Measurements from ENCODE around the gene KBTBD3.
"Not testable (repeated sequence)": the region's sequence is repeated elsewhere in the genome, so short reads cannot be mapped to it uniquely, and the experiment has no call there.

Gene KBTBD3

GRCh38 chr11:106031202-106031810, 45.8 kb downstream of the KBTBD3 start:
- no peak overlapping the region for H3K4me3 Mint-ChIP-seq
- H3K27ac Mint-ChIP-seq = no peak overlapping the region
- peaks cover 58% of the 10 kb centered on the region for H3K27me3 Mint-ChIP-seq
- peaks cover 3% of the 10 kb centered on the region for H3K9me3 Mint-ChIP-seq
- H3K4me1 Mint-ChIP-seq (ENCODE audit: low read depth) = no peaks in the 10 kb centered on the region
- no peaks in the 10 kb centered on the region for H3K36me3 Mint-ChIP-seq (ENCODE audit: low read depth)

DNA sequence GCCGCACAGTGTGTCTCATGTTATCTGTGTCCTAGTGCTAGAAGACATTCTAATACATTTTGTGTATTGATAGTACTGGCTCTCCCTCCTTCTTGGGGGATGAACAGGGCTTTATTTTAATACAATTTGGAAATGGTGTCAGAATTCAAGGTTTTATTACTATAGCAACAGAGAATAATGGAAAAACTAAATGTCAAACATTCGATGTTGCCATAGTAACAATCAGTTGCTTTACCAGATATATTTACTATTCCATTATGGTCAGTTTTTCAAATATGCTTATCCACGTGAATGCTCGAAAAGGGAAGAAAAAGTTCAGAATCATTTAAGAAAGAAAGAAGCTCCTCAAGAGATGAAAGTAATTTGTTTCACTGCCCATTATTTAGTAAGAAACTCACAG, 46.5 kb downstream of the KBTBD3 start:
- peaks cover 57% of the 10 kb centered on the region for H3K27me3 Mint-ChIP-seq
- H3K4me1 Mint-ChIP-seq (ENCODE audit: low read depth) = no peaks in the 10 kb centered on the region
- peaks cover 3% of the 10 kb centered on the region for H3K9me3 Mint-ChIP-seq
- H3K36me3 Mint-ChIP-seq (ENCODE audit: low read depth) = no peaks in the 10 kb centered on the region
- H3K27ac Mint-ChIP-seq = no peak overlapping the region
- no peak overlapping the region for H3K4me3 Mint-ChIP-seq

- Mint-ChIP-seq H3K4me3 (peak overlapping the region; percentile 91), H3K27me3 (peaks cover 17% of the 10 kb centered on the region)
Observed at GRCh38 chr11:106022795-106023275, 54.3 kb downstream of the KBTBD3 start.

GRCh38 chr11:106021967-106022794, 55.0 kb downstream of the KBTBD3 start, which contains the start of gene MSANTD4:
Gene MSANTD4 (minus strand): TSS chr11:106022240. CDS start chr11:106010917, 11,323 bp downstream.
- H3K4me3 Mint-ChIP-seq = peak within 1 kb of the TSS; percentile 91
- peaks cover 46% of the 10 kb centered on the region for H3K4me1 Mint-ChIP-seq (ENCODE audit: low read depth)
- peak within 1 kb of the TSS; percentile 88 for H3K27ac Mint-ChIP-seq
- H3K27me3 Mint-ChIP-seq = peaks cover 12% of the 10 kb centered on the region
- peaks cover 4% of the 10 kb centered on the region for H3K9me3 Mint-ChIP-seq
- peaks cover 27% of the 10 kb centered on the region for H3K36me3 Mint-ChIP-seq (ENCODE audit: low read depth)

More at GRCh38 chr11:106022795-106023275, 54.3 kb downstream of the KBTBD3 start:
- Mint-ChIP-seq H3K36me3 (ENCODE audit: low read depth) (peaks cover 27% of the 10 kb centered on the region), H3K9me3 (peaks cover 4% of the 10 kb centered on the region), H3K4me1 (ENCODE audit: low read depth) (peaks cover 44% of the 10 kb centered on the region), H3K27ac (peak overlapping the region; percentile 82)

DNA sequence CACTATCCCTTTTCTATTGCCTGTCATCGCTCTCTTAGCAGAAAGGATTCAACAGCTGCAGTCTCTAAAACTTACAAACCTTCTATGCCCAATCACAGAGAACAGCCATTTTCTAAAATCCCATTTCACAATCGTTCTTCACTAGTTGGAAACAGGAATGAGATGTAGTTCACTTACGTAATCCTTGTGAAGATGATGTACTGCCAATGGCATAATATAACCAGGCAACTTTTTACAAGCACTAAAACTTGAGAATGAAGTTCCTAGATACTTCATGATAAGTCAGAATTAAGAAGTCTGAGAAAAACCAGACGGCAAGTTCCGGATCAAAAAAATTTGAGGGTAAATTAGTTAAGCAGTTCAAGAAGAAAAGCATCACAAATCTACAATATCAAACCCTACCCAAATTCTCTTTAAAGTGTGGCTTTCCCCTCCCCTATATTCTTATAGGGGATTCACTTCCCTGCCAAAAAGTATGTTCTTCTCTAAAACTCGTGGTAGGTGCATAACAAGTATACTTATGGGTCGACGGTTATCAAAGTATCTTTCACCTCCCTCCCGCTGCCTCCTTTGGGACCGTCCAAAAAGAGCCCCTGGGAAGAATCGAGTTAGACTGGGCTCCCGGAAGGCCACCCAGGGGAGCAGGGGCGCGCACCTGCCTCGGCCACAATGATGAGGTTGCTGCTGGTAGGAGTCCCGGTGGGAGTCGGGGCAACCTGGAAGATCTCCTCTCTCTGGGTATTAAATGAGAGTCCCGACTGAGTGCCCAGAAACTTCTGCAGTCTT, 55.8 kb downstream of the KBTBD3 start:
- Mint-ChIP-seq H3K27ac (peak overlapping the region; percentile 88), H3K27me3 (peaks cover 4% of the 10 kb centered on the region), H3K4me1 (ENCODE audit: low read depth) (peaks cover 54% of the 10 kb centered on the region), H3K9me3 (peaks cover 4% of the 10 kb centered on the region), H3K4me3 (peak overlapping the region; percentile 91), H3K36me3 (ENCODE audit: low read depth) (peaks cover 27% of the 10 kb centered on the region)

DNA sequence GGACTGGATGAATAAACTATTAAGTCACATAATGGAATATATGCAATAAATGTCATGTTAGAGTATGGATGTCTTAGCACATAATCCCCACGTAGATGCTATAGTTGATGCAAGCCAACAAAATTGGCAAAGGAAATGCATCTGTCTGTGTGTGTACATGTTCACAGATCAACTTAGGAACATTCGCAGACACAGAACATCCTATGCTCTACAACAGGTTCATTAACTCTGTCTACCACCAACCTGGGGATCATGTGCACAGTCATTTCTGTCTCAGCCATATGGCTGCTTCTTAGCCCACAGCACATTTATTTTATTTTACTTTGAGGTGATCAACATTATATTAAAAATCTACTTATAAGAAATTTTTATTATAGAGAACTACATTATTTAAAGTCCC, 60.1 kb downstream of the KBTBD3 start:
- Mint-ChIP-seq H3K4me3 (no peak overlapping the region), H3K27me3 (no peaks in the 10 kb centered on the region), H3K9me3 (peaks cover 4% of the 10 kb centered on the region), H3K36me3 (ENCODE audit: low read depth) (peaks cover 52% of the 10 kb centered on the region), H3K27ac (no peak overlapping the region), H3K4me1 (ENCODE audit: low read depth) (peaks cover 68% of the 10 kb centered on the region)

GRCh38 chr11:106015066-106015465, 62.1 kb downstream of the KBTBD3 start:
- Mint-ChIP-seq H3K9me3 (peaks cover 8% of the 10 kb centered on the region), H3K36me3 (ENCODE audit: low read depth) (peaks cover 63% of the 10 kb centered on the region), H3K4me1 (ENCODE audit: low read depth) (peaks cover 60% of the 10 kb centered on the region), H3K27me3 (no peaks in the 10 kb centered on the region), H3K27ac (no peak overlapping the region), H3K4me3 (no peak overlapping the region)

GRCh38 chr11:106014620-106015019, 62.5 kb downstream of the KBTBD3 start:
- Mint-ChIP-seq H3K4me1 (ENCODE audit: low read depth) (peaks cover 60% of the 10 kb centered on the region), H3K27me3 (no peaks in the 10 kb centered on the region), H3K4me3 (no peak overlapping the region), H3K9me3 (peaks cover 8% of the 10 kb centered on the region), H3K36me3 (ENCODE audit: low read depth) (peaks cover 63% of the 10 kb centered on the region), H3K27ac (no peak overlapping the region)

DNA sequence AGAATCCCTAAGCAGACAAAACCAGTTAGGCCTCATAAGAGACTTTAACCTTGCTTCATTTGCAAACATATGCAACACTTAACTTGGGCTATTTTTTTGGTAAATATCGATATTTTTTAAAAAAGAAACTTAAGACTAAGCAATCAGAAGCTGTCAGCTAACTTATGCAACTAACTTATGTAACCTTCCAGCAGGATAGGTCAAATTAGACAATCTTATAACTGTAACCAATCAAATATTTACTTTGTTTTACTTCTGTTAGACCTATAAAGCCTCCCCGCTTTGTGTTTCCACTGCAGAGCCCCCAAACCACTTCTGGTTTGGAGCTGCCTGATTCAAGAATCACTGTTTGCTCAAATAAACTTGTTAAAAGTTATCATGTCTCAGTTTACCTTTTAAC, 63.1 kb downstream of the KBTBD3 start:
- peaks cover 64% of the 10 kb centered on the region for H3K36me3 Mint-ChIP-seq (ENCODE audit: low read depth)
- H3K4me1 Mint-ChIP-seq (ENCODE audit: low read depth) = peaks cover 57% of the 10 kb centered on the region
- H3K9me3 Mint-ChIP-seq = peaks cover 8% of the 10 kb centered on the region
- H3K4me3 Mint-ChIP-seq = no peak overlapping the region
- H3K27ac Mint-ChIP-seq = no peak overlapping the region
- no peaks in the 10 kb centered on the region for H3K27me3 Mint-ChIP-seq

- Mint-ChIP-seq H3K4me3 (no peak overlapping the region), H3K27me3 (no peaks in the 10 kb centered on the region), H3K27ac (no peak overlapping the region), H3K36me3 (ENCODE audit: low read depth) (peaks cover 68% of the 10 kb centered on the region), H3K9me3 (peaks cover 4% of the 10 kb centered on the region), H3K4me1 (ENCODE audit: low read depth) (peaks cover 44% of the 10 kb centered on the region)
Observed at GRCh38 chr11:106012744-106013143, 64.4 kb downstream of the KBTBD3 start.

- peaks cover 36% of the 10 kb centered on the region for H3K4me1 Mint-ChIP-seq (ENCODE audit: low read depth)
- H3K9me3 Mint-ChIP-seq = peaks cover 4% of the 10 kb centered on the region
- H3K27ac Mint-ChIP-seq = no peak overlapping the region
- peaks cover 80% of the 10 kb centered on the region for H3K36me3 Mint-ChIP-seq (ENCODE audit: low read depth)
- no peak overlapping the region for H3K4me3 Mint-ChIP-seq
- no peaks in the 10 kb centered on the region for H3K27me3 Mint-ChIP-seq
Observed at GRCh38 chr11:106011481-106011880, 65.7 kb downstream of the KBTBD3 start.

DNA sequence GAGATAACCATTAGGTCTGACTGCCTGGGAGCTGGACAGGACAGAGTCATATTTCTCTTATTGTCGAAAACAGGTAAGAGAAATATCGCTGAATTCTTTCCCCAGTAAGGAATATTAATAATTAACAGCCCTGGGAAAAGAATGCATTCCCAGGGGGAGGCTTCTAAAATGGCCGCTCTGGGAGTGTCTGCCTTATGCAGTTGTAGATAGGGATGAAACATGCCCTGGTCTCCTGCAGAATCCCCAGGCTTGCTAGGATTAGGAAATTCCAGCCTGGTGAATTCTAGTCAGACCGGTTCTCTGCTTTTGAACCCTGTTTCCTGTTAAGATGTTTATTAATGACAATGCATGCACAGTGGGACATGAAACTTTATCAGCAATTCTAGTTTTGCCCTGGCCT, 74.1 kb downstream of the KBTBD3 start:
- H3K27ac Mint-ChIP-seq; H3K4me1 Mint-ChIP-seq (ENCODE audit: low read depth); H3K27me3 Mint-ChIP-seq; H3K4me3 Mint-ChIP-seq: not testable (repeated sequence)
- peaks cover 86% of the 10 kb centered on the region for H3K36me3 Mint-ChIP-seq (ENCODE audit: low read depth)
- peaks cover 15% of the 10 kb centered on the region for H3K9me3 Mint-ChIP-seq

- H3K36me3 Mint-ChIP-seq (ENCODE audit: low read depth) = peaks cover 85% of the 10 kb centered on the region
- peaks cover 24% of the 10 kb centered on the region for H3K9me3 Mint-ChIP-seq
- no peak overlapping the region for H3K27ac Mint-ChIP-seq
- no peaks in the 10 kb centered on the region for H3K4me1 Mint-ChIP-seq (ENCODE audit: low read depth)
- H3K4me3 Mint-ChIP-seq = no peak overlapping the region
- no peaks in the 10 kb centered on the region for H3K27me3 Mint-ChIP-seq
Observed at GRCh38 chr11:106001304-106002012, 75.7 kb downstream of the KBTBD3 start.

Data from stimulated activated naive CD8-positive, alpha-beta T cell treated with anti-CD3 and anti-CD28 coated beads, Interleukin-15, Interleukin-2, amounts not matched to agents 100 ng/mL and 50 ng/mL, for 24 hours (primary cell).